PC-9 (cell line): ENCODE data around the gene KLF7.
"Not testable (repeated sequence)": the region's sequence is repeated elsewhere in the genome, so short reads cannot be mapped to it uniquely, and the experiment has no call there.

ENCODE experiments used
- EZH2 ChIP-seq: fragments of 200-600 bp; sonication (generic); IDR thresholded peaks from 2 replicates; pipeline ENCODE4 v1.8.0; 2017; ENCODE audit warnings: antibody characterized with exemption, low read depth
- TF ChIP-seq, protein P1 (sequence below): fragments of 200-600 bp; sonication (generic); conservative IDR thresholded peaks from 2 replicates; pipeline ENCODE4 v1.6.1; 2017; ENCODE audit warnings: mixed run types, antibody characterized with exemption, mild to moderate bottlenecking, moderate library complexity

GRCh38 chr2:207037023-207037422 lies 128.7 kb downstream of the KLF7 start:
- TF ChIP-seq, protein P1, sequence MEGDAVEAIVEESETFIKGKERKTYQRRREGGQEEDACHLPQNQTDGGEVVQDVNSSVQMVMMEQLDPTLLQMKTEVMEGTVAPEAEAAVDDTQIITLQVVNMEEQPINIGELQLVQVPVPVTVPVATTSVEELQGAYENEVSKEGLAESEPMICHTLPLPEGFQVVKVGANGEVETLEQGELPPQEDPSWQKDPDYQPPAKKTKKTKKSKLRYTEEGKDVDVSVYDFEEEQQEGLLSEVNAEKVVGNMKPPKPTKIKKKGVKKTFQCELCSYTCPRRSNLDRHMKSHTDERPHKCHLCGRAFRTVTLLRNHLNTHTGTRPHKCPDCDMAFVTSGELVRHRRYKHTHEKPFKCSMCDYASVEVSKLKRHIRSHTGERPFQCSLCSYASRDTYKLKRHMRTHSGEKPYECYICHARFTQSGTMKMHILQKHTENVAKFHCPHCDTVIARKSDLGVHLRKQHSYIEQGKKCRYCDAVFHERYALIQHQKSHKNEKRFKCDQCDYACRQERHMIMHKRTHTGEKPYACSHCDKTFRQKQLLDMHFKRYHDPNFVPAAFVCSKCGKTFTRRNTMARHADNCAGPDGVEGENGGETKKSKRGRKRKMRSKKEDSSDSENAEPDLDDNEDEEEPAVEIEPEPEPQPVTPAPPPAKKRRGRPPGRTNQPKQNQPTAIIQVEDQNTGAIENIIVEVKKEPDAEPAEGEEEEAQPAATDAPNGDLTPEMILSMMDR = not testable (repeated sequence)
- TF ChIP-seq EZH2 = not testable (repeated sequence)
